CD4-positive, alpha-beta T cell treated with Interleukin-2 at 100 ng/mL for 4 hours (primary cell): ENCODE results near the gene ATP8B3.
A peak's percentile ranks its signal among the peaks of the same experiment; 100 is the strongest.

ENCODE experiments used
- DNase-seq: peaks from one replicate; pipeline ENCODE4 v3.0.0-alpha.2; 2020; ENCODE audit warnings: low spot score

Gene ATP8B3, protein sequence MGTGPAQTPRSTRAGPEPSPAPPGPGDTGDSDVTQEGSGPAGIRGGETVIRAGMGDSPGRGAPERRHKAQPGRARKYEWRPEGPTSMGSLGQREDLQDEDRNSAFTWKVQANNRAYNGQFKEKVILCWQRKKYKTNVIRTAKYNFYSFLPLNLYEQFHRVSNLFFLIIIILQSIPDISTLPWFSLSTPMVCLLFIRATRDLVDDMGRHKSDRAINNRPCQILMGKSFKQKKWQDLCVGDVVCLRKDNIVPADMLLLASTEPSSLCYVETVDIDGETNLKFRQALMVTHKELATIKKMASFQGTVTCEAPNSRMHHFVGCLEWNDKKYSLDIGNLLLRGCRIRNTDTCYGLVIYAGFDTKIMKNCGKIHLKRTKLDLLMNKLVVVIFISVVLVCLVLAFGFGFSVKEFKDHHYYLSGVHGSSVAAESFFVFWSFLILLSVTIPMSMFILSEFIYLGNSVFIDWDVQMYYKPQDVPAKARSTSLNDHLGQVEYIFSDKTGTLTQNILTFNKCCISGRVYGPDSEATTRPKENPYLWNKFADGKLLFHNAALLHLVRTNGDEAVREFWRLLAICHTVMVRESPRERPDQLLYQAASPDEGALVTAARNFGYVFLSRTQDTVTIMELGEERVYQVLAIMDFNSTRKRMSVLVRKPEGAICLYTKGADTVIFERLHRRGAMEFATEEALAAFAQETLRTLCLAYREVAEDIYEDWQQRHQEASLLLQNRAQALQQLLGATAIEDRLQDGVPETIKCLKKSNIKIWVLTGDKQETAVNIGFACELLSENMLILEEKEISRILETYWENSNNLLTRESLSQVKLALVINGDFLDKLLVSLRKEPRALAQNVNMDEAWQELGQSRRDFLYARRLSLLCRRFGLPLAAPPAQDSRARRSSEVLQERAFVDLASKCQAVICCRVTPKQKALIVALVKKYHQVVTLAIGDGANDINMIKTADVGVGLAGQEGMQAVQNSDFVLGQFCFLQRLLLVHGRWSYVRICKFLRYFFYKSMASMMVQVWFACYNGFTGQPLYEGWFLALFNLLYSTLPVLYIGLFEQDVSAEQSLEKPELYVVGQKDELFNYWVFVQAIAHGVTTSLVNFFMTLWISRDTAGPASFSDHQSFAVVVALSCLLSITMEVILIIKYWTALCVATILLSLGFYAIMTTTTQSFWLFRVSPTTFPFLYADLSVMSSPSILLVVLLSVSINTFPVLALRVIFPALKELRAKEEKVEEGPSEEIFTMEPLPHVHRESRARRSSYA (N-terminal part only)

DNA sequence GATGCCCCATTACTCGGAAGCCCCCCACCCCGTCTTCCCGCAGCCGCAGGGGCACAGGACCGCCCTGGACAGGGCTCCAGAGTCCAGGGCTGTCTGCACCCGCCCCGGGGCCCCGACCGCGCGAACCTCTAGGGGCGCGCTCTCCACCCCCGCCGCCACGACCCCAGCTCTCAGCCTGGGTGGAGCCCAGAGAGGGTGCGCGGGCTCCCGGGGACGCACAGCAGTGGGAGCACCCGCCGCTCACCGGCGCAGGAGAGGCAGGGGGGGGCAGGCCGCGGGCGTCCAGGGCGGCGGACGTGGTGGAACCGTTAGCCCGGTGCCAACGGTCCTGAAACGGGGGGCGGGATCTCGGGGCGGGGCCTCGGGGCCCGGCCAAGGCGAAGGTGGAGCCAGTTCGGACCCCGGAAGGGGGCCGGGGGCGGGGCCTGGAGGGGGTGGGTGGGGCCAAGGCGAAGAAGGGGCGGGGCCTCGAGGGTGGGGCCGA, at the start of gene ATP8B3:
TSS of gene ATP8B3 (minus strand) at position 335 of the 484 bp plus-strand sequence. CDS start 540 bp downstream, outside the sequence.
- DNase-seq, result peak; percentile 78

DNA sequence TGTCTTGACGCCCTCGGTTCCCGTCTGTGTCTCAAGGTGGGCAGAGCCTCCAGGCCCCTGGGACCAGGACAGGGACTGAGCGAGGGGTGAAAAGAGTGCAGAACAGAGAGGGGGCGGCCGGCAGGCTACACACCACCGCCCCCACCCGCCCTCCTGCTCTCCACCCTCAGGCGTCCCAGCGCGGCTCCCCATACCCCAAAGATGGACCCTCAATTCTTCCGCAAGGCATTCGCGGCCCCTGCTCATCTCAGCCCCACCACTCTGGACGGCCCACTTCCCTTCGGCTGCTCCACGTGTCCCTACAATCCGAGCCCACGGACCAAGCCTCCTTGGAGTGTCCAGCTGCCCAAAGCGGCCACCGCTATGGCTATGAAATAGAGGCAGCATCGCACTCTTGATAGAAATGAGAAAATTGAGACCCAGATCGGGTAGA, 49.5 kb upstream of the ATP8B3 start:
- no peak for DNase-seq

DNA sequence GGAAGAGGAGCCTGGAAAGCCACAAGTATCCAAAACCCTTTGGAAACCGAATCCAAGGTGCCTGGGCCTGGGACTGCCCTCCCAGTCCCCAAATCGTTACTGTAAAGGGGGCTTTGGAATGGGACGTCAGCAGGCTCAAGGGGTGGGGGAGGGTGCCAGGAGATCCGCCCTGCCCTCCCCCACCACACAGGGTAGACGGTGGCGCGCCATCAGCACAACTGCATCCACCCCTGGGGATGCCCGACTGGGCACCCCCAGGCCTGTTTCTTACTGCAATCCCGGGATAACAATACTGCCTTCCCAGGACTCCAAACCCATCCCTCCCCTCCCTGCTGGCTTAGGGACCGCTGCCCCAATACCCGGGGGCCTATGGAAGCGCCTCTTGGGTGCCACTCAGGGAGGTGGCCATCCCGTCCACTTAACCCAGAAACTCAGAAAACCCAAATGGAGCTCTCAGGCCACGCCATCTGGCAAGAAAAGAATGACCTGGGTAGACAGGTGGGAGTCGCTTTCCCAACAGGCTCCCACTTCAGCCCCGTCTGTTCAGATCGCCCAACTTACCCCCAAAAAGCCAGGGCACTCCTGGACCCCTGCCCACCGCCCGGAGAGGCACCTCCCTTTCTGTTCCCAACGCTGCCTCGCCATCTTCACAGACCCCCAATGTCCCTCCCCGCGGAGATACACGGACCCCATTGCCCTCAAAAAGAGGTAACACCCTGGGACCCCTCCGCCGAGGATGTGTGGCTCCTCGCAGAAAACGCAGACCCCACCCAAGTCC, 48.9 kb upstream of the ATP8B3 start:
- DNase-seq, result no peak

DNA sequence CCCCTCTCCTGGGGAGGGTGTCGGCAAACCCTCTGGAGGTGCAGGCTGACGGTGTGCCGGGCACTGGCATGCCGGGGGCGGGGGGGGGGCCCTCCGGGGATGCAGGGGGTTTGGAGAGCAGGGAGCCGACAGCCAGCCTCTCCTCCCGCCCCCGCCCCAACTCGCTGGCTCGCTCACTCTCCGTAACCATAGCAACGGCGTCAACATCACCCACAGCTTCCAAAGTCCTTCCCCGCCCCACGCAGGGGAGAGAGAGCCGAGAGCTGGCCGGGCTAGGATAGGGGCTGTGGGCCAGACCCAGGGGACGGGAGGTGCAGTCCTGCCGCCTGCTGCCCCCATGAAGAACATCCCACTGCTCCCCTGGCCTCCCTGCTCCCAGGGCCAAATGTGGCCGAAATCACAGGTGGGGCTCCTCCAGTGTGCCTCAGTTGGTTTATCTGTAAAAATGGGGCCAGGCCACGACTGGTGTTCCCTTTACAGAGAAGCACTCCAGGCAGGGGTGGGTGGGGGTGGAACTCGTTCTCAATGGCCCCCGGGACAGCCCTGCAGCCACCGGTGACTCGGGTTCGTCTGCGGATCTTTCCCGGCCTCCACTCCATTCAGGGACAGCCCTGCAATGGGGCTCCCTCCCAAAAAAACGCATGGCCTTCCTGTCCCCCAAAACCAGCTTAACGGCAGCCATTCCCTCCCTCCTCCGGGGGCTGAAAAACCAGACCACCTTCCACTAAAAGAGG, 48.1 kb upstream of the ATP8B3 start:
- peak; percentile 76 for DNase-seq

DNA sequence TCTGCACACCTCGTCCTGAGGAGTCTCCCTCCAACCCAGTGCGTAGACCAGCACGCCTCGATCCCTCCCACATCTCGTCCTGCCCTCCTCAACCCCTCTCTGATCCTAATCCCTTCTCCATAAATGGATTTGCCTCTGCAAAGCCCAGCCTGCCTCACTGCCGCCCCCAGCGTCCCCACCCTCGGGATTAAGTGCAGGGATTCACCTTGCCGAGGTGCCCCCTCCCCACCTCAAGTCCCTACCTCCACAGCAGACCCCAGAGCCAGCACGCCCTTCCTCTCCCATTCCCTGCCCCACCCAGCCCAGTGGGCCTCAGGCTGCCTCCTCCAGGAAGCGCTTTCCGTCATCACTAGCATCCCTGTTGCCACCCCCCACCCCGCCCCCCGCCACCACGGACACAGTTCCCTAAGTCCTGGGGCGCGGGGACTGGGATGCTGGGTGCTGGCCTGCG, 47.3 kb upstream of the ATP8B3 start:
- DNase-seq, result no peak

DNA sequence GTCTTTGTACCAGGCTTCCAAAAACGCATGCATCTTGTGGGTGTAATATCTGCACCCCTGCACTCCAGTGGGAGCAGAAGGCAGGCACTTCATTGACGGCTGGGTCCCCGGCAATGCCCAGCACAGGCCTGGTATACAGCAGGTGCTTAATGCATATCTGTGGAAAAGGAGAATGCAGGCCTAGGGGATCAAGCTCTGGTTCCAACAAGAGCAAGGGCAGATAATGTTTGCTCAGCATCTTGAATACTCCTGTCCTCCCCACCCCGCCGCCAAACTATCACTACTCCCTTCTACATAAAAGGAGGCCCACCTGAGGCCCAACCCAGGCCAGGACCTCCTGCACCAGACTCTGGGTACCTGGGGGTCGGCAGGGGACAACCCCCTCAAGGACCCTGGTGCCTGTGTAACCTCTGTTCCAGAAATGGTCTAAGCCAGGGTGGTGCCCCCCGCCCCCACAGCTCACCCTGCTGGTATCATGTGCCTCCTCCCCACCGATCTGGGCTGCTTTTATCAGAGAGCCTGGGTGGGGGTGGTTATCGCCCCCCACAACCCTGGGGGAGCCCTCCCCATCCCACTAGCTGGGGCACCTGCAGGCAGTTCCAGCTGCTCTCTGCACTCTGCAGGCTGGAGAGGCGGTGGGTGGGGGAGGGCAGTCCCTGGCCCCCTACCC, 46.5 kb upstream of the ATP8B3 start:
- no peak for DNase-seq

DNA sequence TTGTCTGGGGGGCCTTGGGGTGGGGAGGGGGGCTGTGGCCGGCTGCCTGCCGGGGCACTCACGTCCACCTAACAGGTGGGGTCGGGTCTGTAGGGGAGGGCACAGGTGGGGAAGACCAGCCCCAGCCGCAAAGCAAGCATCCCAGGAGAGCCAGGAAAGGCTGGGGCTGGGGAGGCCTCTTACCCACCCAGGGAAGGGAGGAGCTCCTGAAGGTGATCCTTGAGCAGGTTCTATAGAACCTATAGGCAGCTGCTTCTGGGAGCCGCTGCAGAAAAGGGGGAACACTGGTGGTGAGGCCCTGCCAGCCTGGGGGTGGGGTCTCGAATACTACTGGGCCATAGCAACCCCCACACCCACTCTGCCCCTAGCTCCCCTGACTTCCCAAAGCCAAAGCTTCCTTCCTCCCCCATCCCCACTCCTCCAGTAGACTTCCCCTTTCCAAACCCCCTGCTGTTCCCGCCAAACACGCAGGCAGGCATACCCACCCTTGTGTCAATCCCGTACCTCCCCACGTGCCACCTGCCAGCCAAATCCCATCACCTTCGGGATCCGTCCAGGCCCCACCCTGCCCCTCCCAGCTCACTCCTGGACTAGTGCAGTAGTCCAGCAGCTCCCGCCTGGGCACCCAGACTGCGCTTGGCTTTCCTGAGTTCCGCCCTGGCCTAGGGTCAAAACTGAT, 45.7 kb upstream of the ATP8B3 start:
- no peak for DNase-seq

DNA sequence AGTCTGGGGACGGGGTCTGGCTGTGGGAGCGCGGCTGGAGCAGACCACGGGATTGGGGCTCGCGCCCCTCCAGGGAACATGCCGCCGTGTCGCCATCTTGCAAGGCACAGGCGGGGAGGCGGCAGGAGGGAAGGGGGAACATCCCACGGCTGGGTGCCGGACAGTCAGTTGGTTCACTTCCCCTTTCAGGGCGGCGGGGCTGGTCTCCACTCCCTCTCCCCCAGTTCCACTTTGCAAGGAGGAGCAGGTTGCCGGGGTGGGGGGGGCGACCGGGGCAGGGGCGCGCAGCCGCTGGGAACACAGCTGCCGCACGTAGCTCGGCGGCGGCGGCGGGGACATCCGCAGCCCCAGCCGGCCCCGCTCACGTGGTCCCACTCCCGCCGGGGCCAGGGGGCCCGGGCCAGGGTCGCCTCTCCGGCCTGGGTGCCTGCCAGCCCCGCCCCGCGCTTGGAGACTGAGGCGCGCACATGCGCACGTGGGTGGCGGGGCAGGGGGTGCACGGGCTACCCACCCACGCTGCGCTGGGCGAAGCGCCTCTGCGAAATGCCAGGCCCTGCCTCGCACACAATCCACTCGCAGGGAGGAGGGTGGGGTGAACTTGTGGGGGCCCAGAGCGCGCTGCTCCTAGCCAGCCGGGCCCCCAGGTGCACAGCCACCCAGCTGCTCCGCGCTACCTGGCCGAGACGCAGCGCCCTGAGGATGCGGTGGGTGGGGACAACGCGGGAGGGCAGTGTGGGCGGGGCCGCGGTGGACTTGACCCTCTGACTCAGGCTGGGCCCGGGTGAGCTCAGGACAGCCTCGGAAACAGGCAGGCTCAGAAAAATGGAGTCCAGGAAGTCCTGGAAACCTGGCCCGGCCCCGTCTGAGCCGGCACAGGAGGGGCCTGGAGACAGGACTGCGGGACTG, 44.9 kb upstream of the ATP8B3 start:
- DNase-seq, result no peak

DNA sequence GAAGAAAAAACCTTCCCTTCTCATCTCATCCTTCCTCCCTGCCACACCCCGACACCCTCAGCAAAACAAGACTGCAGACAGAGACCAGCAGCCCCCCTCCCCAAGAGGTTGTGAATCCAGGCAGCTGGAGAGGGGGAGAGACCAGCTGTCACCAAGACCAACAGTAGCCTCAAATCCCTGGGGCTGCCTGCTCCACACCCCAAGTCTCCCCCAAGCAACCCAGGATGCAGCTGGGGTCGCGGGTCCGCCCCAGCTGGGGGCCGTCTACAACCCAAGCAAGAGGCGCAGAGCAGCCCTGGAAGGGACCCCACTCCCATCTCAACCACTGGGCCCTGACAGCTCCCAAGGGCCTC, 44.2 kb upstream of the ATP8B3 start:
- no peak for DNase-seq

DNA sequence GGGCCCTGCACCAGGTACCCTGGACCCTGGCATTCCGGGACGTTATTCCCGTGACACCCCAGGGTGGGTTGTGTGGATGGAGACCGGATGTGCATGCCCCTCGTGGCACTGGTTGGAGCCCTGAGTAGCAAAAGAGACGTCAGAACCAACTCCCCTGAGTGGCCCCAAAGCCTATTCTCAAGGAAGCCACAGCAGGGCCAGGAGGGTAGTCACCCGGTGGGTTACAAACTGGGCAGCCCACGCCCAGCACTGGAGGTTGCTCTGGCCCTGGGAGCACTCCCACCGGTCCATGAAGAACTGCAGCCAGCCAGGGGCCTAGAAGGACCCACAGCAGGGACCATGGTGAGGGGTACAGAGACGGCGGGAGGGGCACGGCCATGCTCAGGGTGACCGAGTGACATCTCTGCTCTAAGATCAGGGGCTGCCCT, 43.8 kb upstream of the ATP8B3 start:
- DNase-seq, result no peak

DNA sequence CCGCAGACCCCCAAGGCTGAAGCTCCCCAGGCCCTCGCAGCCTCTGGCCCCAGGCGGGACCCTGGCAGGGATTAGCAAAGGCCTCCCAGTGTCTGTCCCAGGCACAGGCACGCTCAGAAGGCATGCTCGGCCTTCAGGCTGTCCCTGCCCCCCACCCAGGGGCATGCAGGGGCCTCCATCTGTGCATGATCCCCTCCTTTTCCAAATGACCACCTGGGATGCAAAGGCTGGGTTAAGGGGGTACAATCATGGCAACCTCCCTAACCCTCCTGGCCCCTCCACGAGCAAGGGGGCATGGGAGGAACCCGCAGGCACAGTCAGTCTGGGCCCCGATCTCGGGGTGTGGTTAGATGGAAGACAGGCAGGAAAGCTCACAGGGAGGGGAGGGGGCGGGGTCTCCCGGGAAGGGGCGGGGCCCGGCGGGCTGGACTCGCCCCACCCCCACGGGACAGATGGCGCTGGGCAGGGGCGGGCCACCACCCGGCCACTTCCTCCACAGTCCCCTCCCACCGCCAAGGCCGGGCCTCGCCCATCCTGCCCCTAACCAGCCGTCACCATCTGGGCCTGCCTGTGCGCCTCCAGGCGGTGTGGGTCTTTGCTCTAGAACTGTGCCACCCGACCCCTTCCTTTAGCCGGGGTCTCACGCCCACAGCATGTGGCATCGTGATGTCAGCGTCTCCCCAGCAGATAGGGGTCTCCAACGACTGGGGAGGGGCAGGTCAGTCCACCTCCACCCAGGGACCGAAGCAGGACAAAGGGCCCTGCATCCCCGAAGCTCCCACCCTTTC, 43.2 kb upstream of the ATP8B3 start:
- peak; percentile 88 for DNase-seq

DNA sequence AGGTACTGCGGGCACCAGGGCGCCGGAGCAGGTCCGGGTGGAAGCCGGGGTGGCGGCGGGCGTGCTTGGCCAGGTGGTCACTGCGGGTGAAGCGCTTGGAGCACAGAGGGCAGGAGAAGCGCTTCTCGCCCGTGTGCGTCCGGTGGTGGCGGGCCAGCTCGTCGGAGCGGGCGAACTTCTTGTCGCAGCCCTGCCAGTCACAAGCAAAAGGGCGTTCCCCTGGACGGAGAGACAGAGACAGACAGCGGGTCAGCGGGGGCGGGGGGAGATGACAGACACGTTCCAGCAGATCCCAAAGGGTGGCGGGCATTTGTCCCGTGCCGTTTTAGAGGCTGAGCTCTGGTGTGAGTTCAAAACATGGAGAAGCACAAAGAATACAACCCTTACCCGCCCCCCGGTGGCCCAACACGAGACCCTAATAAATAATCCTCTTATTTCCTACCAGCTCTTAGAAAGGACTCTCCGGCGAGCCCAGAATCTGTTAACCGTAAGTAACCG, 42.5 kb upstream of the ATP8B3 start:
- no peak for DNase-seq

DNA sequence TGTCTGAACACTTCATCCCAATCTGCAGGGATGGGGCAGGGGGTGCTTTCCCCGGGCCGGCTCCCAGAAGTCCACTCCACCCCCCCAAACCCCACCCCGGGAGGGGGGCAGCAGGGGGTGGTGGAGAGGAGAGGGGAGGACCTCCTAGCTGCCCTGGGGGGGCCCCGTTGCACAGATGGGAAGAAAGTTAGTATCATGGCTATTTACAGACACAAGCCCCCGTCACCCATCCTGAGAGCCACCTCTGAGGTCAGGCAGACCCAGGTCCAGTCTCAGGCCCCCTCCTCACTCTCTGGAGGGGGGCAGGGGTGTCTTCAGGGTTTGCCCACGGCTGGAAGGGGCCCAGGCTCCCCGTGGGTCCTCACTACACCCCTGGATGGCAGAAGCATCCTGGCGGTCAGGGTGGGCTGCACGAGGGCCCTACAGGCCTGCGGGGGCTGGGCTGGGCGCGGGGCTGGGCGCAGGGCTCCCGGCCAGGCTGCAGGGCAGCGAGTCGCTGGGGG, 42.0 kb upstream of the ATP8B3 start:
- DNase-seq, result no peak

DNA sequence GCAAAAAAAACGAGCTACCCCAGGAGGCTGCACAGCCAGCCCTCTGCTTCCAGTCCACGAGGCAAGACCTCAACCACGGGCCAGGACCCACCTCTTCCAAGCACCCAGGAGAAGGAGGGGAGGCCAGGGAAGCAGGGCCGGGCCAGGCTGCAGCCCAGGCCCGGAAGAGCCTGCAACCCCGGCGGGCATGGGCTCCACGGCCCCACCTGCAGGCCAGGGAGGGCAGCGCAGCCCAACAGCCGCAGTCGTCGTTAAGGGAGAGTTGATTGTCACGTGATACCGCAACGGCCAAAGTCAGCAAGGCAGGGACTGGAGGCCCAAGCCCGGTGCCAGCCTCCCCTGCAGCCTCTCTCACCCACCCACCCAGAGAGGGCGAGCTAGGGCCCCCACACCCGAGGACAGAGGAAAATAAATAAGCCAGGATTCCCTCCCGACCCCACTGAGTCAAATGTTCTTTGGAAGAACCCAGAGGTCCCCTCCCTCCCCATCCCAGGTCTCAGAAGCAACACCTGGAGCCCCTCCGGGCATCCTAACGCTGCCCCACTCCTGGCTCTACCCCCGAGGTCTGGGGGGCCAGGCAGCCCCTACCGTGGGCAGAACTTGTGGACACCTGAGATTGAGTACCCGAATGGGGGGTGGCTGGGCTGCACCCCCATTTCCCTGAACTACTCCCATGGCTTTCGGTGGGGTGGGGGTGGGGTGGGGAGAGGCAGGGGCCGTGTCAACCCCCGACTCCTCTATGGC, 41.4 kb upstream of the ATP8B3 start:
- DNase-seq, result peak; percentile 79

DNA sequence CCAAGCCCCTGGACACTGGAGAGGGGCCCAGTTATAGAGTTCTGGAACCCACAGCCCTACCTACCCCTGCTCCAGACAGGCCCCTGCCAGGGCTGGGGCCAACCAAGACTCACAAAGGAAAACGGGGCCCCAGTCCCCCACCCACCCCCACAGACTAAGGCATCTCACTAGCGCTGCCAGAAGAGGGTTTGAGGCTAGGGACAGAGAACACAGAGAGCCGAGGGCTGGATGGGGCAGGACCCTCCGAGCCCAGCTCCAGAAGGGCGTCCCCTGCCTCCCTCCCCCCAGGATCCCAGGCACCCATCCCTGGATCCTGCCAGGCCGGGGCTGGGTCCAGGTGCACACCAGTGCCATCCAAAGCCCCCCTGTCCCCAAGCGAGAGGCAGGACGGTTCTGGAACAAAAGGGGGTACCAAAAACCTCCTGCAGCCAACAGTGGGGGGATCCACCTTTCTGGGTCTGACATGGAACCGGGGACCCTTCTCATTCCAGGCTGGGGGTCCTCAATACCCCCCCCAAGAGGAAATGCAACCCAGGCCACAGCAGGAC, 40.6 kb upstream of the ATP8B3 start:
- no peak for DNase-seq
